NCI-H128 (cell line): ENCODE results near the gene DPT.

Source experiments
- DNase-seq: peaks from one replicate; lab custom pipeline; 2025; ENCODE audit not compliant: unreplicated experiment; lab: John Stamatoyannopoulos, UW

DPT gene

GRCh38 chr1:168706391-168706992 is 22.5 kb downstream of the DPT start:
- DNase-seq, result no peak

GRCh38 chr1:168700575-168701268 is 28.3 kb downstream of the DPT start:
- no peak for DNase-seq

DNA sequence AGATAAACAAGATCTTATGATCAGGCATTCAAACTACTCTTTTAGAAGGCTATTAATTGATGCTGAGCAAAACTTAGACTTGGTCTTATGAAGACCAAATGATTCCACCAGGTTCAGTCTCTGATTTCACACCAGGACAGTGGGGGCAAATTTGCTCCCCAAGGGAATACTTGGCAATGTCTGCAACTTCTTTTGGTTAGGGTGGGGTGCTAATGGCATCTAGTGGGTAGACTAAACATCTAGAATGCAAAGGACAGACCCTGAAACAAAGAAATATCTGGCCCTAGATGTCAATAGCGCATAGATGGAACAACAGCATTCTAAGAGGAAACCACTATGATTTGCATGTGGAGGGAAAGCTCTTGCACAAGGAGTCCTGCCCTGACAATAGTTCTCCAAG is 30.6 kb downstream of the DPT start:
- DNase-seq, result no peak

DNA sequence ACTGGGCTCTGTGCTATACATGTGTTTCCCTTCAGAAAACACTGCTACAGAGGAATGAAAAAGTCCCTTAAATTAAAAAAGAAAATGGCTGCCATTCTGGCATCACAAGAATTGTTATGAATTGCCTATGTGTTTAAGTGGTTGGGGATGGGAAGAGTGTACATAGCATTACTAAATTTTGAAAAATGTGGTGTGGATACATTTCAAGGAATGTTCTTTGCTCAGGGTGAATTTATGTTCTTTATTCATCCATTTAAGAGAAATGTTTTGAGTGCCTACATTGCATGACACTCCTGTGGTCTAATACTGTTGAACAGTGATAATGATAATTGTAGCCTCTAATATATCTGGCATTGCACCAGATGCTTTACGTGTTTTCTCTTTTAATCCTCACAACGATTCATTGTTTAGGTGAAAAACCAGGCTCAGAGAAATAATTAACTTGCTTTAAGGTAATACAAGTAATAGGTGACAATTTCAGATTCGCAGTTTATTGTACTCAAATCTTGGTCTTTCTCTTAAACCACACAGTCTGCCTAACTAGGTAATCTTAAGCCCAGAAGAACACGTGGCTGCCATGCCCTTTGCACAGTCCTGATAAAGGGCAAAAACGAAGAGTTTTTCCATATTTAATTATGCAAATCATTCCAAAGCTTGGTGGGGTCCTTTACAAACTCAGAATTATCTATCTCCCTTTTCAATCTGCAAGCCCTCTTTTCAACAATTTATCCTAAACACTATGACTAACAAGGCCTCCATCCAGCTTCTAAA is 31.5 kb downstream of the DPT start:
- DNase-seq, result no peak

DNA sequence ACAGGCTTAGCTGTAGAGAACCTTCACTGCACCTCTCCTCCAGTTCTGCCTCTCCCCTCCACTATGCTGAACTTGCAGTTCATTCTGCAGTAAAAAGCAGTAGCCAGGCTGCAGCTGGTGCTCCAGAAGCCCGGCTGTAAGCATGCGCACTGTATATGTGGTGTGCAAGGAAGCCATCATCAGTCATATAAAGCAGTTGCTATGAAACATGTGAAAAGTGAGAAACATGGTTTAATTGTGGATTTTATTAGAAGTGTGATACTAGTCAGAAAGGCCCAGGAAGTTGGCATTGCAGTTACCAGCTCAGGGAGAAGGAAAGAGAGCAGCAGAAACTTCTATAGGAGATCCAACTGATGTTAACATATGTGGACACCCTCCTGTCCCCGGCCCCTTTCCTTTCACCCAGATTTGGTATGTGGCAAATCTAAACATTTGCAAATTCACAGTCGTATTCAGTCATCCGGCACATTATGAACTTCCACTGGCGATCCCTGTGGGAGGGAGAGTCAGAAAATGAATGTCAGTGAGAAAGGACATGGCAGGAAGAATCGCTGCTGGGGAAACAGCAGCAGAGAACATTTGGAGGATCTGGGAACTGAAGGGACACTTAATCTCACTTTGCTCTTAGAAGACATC is 32.8 kb downstream of the DPT start:
- DNase-seq, result no peak

GRCh38 chr1:168693872-168694238 is 35.2 kb downstream of the DPT start:
- no peak for DNase-seq

GRCh38 chr1:168693197-168693871 is 35.7 kb downstream of the DPT start:
- no peak for DNase-seq

- DNase-seq, result no peak
Observed at GRCh38 chr1:168692472-168692871, 36.5 kb downstream of the DPT start.

GRCh38 chr1:168691541-168691940 is 37.5 kb downstream of the DPT start:
- no peak for DNase-seq

DNA sequence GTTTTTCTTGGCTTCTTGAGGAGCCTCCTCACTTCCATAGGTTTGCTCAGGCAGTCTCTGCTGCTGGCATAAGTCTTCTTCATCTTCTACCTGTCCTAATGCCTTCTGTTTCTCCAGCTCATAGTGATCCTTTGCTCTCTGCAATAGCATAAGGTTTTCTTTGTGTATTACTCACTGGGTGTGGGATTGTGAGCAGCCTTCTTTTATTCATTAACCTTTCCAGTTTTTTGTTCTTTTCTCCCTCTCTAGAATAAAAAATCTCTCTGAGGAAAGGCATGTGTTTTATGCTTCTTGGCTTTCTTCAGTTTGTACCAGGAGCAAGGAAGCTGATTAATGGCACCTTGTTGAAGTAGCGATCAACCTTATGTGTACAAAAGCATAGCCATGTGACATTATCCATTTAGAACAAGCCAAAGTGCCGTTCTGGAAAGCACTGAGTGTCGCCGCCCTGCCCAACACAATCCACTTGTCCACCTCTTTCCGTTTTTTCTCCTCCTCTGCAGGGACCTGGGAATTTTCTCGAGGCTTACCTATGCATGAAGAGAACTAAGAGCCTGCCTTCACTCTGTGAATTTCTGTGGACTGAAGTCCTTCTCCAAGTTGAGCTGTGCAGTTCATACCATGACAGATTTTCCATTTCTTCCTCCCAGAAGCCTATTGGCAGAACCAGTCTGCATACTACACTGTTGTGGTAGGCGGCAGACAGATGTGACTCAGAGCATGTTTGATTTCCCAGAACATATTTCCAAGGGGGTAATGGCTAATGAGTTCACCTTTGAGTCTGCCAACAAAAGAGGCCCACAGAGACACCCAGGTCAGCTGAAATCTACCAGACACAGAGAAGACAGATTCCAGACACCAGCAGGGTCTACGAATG is 39.0 kb downstream of the DPT start:
- DNase-seq, result no peak

DNA sequence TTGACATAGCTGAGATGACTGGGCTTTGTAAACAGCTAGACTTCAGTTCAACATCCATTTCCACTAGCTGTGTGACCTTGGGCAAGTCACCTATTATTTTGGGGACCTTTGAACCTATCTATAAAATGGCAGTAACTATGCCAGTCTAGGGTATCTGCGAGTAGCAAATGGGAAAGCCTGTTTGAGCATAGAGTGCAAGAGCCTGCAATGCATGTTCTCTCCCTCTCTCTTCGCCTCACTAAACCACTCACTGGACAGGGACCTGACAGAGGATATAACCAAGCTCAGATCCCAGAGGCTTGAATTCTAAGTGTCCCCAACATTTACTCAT is 39.7 kb downstream of the DPT start:
- no peak for DNase-seq

GRCh38 chr1:168688644-168689326 is 40.2 kb downstream of the DPT start:
- no peak for DNase-seq

- no peak for DNase-seq
Observed at GRCh38 chr1:168687816-168688215, 41.2 kb downstream of the DPT start.

GRCh38 chr1:168686666-168687065 is 42.3 kb downstream of the DPT start:
- no peak for DNase-seq

DNA sequence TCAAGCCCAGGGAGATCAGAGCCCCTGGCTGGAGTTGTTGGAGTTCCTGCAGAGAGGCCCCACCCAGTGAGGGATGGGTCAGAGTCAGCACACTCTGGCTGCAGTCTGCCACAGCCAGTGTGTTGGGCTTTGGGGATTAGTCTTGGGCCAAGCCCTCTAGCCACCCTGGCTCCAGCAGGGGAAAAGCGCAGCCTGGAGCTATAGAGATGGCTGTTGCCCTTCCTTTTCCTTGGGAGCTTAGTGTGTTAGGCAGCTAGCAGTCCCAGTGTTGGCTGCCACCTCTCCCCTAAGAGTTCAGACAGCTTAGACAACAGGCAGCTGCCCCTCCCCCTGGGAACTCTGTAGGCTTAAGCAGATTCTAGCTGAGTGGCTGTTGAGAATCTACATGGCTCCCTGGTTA is 45.1 kb downstream of the DPT start:
- DNase-seq, result no peak

GRCh38 chr1:168676861-168677260 is 52.1 kb downstream of the DPT start:
- no peak for DNase-seq

DNA sequence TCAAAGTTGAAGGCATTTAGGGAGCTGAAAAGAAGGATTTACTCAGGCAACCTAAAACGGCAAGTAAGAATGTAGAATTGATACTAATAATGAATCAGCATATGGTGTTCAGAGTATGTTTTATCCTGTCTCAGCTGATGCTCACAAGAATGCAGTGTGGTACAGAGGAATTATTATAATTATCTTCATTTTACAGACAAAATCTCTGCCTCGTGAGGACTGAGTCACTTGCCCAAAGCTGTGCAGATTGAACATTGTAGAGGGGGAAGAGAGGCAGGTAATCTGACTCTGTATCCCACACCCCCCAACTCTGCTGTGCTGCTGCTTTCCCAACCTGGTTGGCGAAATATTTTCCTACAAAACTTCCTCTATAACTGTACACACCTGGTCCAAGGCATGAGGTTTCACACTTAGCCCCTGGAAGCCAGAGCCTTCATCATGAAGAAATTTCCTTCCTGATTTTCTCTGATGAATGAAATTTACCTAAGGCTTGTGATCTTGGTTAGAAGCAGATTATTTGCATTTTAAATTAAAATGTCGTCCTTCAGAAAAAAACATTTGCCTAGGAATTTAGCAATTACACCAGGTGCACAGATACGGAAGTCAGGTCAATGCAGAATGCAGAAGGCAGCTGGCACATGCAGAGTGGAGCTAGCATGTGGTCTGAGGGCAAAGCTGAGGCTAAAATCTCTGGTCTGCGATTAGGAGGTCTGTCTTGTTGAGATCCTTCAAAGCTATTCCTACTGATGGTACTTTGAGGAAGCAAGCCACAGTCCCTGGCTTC is 52.8 kb downstream of the DPT start:
- DNase-seq, result no peak

DNA sequence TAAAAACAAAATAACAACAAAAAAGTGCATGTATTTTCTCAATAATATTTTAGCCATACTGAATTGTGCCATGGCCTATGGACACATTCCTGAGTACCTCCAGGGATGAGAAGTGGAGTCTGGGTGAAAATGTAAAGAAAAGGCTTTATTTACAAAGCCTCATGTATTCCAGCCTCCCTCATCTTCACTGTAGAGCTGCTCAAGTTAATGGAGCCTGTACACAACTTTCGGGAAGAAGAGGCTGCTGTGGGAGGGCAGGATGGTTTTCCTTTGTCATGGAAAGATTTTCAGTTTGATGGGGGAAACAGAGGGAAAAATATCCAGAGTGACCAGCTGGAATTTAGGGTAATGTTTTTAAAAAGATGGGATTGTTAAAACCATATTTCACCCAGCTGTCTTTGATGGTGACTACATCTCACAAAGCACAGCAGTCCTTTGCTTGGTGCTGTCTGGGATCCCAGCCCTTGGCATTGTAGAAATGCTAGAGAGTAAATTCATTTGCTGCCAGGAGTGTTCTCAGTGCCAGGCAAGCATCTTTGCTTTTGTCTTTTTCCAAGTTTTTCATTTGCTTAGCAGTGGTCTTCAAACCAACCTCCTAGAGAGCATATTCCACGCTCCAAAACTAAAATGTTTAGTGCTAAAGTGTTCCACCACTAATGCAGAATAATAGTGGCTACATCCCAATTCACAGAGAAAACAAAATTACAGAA is 54.9 kb downstream of the DPT start:
- no peak for DNase-seq

- no peak for DNase-seq
Observed at GRCh38 chr1:168672278-168672677, 56.7 kb downstream of the DPT start.
